ENCODE data around the gene SSX4.
"Not testable (repeated sequence)": the region's sequence is repeated elsewhere in the genome, so short reads cannot be mapped to it uniquely, and the experiment has no call there.

Gene SSX4

DNA sequence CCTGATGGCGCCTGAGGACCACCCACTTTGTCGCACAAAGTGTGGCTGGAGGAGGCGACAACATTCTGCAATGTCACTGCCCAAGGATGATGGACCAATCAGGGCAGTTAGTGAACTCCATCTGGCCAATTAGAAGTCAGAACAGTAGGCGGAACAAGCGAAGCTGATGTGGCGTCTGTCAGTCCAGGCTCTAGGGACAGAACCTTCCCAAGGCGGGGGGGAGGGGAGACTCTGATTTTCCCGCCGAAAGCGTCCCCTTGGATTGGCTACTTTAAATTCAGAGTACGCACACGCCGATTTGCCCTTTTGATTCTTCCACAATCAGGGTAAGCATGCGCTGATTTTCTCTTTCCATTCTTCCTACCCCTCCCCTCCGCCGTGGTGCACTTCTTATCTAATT is at the start of gene SSX4:
SSX4 (plus strand) TSS at position 301 of the 400 bp plus-strand sequence. CDS start 515 bp downstream, outside the sequence.
- DNase-seq (ENCODE audit: low read depth in 3 of 3): not testable (repeated sequence)

DNA sequence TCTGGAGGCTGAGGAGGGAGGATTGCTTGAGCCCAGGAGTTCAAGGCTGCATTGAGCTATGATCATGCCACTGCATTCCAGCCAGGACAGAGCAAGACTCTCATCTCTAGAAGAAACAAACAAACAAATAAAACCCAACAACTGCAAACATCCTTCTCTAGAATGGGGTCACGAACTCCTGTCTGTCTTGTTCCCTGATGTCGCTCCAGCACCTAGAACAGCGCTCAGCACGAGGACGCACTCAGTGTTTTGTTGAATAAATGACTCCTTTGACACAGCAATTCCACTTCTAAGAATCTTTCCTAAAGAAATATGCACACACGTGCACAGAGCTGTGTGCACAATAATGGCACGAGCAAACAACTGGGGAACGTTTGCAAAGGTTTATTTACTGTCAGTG is 37.3 kb upstream of the SSX4 start:
- DNase-seq (ENCODE audit: low read depth in 3 of 3): not testable (repeated sequence)

DNA sequence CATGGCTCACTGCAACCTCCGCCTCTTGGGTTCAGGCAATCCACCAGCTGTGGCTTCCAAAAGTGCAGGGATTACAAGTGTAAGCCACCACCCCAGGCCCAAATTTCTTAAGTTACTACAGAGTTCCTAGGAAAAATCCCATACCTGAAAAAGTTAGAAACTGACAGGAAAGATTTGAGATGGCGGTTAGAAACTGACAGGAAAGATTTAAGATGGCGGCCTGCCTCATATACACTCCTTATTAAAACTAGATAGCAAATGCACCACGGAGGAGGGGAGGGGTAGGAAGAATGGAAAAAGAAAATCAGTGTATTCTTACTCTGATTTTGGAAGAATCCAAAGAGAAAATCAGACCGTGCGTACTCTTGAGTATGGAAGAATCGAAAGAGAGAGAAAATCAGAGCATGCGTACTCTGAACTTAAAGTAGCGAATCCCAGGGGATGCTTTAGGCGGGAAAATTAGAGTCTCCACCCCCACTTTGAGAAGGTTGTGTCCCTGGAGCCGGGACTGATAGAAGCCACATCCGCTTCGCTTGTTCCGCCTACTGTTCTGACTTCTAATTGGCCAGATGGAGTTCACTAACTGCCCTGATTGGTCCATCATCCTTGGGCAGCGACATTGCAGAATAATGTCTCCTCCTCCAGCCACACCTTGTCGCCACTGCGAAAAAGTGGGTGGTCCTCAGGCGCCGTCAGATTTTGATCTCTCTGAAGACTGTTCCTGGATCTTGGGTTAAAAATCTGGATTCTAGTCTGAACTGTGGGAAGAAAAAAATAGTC is 26.8 kb upstream of the SSX4 start, which contains the start of gene SSX3:
SSX3 (minus strand) TSS at position 389 of the 780 bp plus-strand sequence. CDS start 1,454 bp downstream, outside the sequence.
- DNase-seq (ENCODE audit: low read depth in 3 of 3): not testable (repeated sequence)

GRCh38 chrX:48357681-48358080 is 25.7 kb upstream of the SSX4 start:
- DNase-seq (ENCODE audit: low read depth in 3 of 3): no peak

- not testable (repeated sequence) for DNase-seq (ENCODE audit: low read depth in 3 of 3)
Measured at GRCh38 chrX:48359281-48359680, 24.1 kb upstream of the SSX4 start.

- not testable (repeated sequence) for DNase-seq (ENCODE audit: low read depth in 3 of 3)
Measured at GRCh38 chrX:48367717-48368408, 15.5 kb upstream of the SSX4 start.

DNA sequence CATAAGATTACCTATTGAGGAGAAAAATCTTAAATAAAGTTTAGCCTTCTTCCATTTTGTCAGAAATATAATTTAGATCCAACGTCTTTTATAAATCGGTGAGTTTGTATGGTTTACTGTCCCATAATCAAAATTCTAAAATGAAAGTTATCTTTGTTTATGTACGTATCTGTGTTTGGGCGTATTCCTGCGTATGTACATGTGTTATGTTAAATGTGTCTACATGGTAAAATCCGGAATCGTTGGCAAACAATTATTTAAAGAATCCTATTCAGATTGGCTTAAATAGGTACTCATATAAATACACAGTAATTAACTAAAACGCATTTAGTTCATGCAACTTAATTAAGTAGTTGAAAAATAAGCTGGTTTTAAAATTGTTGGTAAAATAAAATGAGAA is 12.9 kb upstream of the SSX4 start:
- DNase-seq (ENCODE audit: low read depth in 3 of 3): not testable (repeated sequence)

GRCh38 chrX:48396931-48397330 is 13.6 kb downstream of the SSX4 start:
- DNase-seq (ENCODE audit: low read depth in 3 of 3): not testable (repeated sequence)

- not testable (repeated sequence) for DNase-seq (ENCODE audit: low read depth in 3 of 3)
Measured at GRCh38 chrX:48397825-48398224, 14.5 kb downstream of the SSX4 start.

- not testable (repeated sequence) for DNase-seq (ENCODE audit: low read depth in 3 of 3)
Measured at GRCh38 chrX:48411860-48412259, 28.5 kb downstream of the SSX4 start, which contains the start of gene SSX4B. Gene SSX4B, minus strand, starts transcription at chrX:48411960. Its CDS starts 588 bp downstream, at chrX:48411372.

GRCh38 chrX:48427027-48427716 is 43.8 kb downstream of the SSX4 start:
- not testable (repeated sequence) for DNase-seq (ENCODE audit: low read depth in 3 of 3)

GRCh38 chrX:48429606-48430005 is 46.3 kb downstream of the SSX4 start:
- not testable (repeated sequence) for DNase-seq (ENCODE audit: low read depth in 3 of 3)

- not testable (repeated sequence) for DNase-seq (ENCODE audit: low read depth in 3 of 3)
Measured at GRCh38 chrX:48430166-48430565, 46.8 kb downstream of the SSX4 start.

DNA sequence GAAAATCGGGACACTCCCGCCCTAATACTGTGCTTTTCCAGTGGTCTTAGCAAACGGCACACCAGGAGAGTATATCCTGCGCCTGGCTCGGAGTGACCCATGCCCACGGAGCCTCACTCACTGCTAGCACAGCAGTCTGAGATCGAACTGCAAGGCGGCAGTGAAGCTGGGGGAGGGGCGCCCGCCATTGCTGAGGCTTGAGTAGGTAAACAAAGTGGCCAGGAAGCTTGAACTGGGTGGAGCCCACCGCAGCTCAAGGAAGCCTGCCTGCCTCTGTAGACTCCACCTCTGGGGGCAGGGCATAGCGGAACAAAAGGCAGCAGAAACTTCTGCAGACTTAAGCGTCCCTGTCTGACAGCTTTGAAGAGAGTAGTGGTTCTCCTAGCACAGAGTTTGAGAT is 50.4 kb downstream of the SSX4 start:
- not testable (repeated sequence) for DNase-seq (ENCODE audit: low read depth in 3 of 3)
